ENCODE measurements around the gene RERE. TPM values are rescaled to one million over a fixed set of nuclear protein-coding genes. Genes with fewer than 3 reads are reported as not detected.

The RERE gene
- total RNA-seq, 1 donor from 2014 or later = 19.2 TPM

- FAIRE-seq (no peak), DNase-seq (ENCODE audit: low read depth) (no peak)
- H3K27me3 ChIP-seq (ENCODE audit: control insufficient read depth, insufficient read depth, low read length) = no peaks in the 10 kb centered on the region
- no peaks in the 10 kb centered on the region for H3K36me3 ChIP-seq (ENCODE audit: control insufficient read depth, insufficient read depth, low read length)
- H3K4me3 ChIP-seq (ENCODE audit: low read depth, low read length) = no peak overlapping the region
- TF ChIP-seq CTCF (IDR thresholded peaks at IDR 0.05; ENCODE audit: insufficient read depth, low read length, severe bottlenecking) = no peak
These were observed 157.8 kb downstream of the RERE start for GRCh38 chr1:8659593-8659992.

- H3K4me3 ChIP-seq (ENCODE audit: low read depth, low read length) = no peak overlapping the region
- TF ChIP-seq CTCF (IDR thresholded peaks at IDR 0.05; ENCODE audit: insufficient read depth, low read length, severe bottlenecking) = no peak
- no peaks in the 10 kb centered on the region for H3K36me3 ChIP-seq (ENCODE audit: control insufficient read depth, insufficient read depth, low read length)
- H3K27me3 ChIP-seq (ENCODE audit: control insufficient read depth, insufficient read depth, low read length) = no peaks in the 10 kb centered on the region
- FAIRE-seq (no peak), DNase-seq (ENCODE audit: low read depth) (no peak)
These were observed 163.6 kb downstream of the RERE start for GRCh38 chr1:8653878-8654277.

- no peaks in the 10 kb centered on the region for H3K27me3 ChIP-seq (ENCODE audit: control insufficient read depth, insufficient read depth, low read length)
- no peak for FAIRE-seq
- no peaks in the 10 kb centered on the region for H3K36me3 ChIP-seq (ENCODE audit: control insufficient read depth, insufficient read depth, low read length)
- no peak for DNase-seq (ENCODE audit: low read depth)
- no peak overlapping the region for H3K4me3 ChIP-seq (ENCODE audit: low read depth, low read length)
- TF ChIP-seq CTCF (IDR thresholded peaks at IDR 0.05; ENCODE audit: insufficient read depth, low read length, severe bottlenecking) = no peak
These were observed 164.9 kb downstream of the RERE start for GRCh38 chr1:8652467-8653046.

GRCh38 chr1:8651962-8652361 is 165.5 kb downstream of the RERE start:
- no peaks in the 10 kb centered on the region for H3K36me3 ChIP-seq (ENCODE audit: control insufficient read depth, insufficient read depth, low read length)
- no peak for TF ChIP-seq CTCF (IDR thresholded peaks at IDR 0.05; ENCODE audit: insufficient read depth, low read length, severe bottlenecking)
- H3K4me3 ChIP-seq (ENCODE audit: low read depth, low read length) = no peak overlapping the region
- DNase-seq (ENCODE audit: low read depth) (no peak), FAIRE-seq (no peak)
- H3K27me3 ChIP-seq (ENCODE audit: control insufficient read depth, insufficient read depth, low read length) = no peaks in the 10 kb centered on the region

- H3K27me3 ChIP-seq (ENCODE audit: control insufficient read depth, insufficient read depth, low read length) = no peaks in the 10 kb centered on the region
- no peak for TF ChIP-seq CTCF (IDR thresholded peaks at IDR 0.05; ENCODE audit: insufficient read depth, low read length, severe bottlenecking)
- DNase-seq (ENCODE audit: low read depth) = no peak
- no peak for FAIRE-seq
- no peak overlapping the region for H3K4me3 ChIP-seq (ENCODE audit: low read depth, low read length)
- no peaks in the 10 kb centered on the region for H3K36me3 ChIP-seq (ENCODE audit: control insufficient read depth, insufficient read depth, low read length)
These were observed 166.1 kb downstream of the RERE start for GRCh38 chr1:8651236-8651890.

GRCh38 chr1:8649875-8650274 is 167.6 kb downstream of the RERE start:
- no peak overlapping the region for H3K4me3 ChIP-seq (ENCODE audit: low read depth, low read length)
- FAIRE-seq = no peak
- no peaks in the 10 kb centered on the region for H3K36me3 ChIP-seq (ENCODE audit: control insufficient read depth, insufficient read depth, low read length)
- no peaks in the 10 kb centered on the region for H3K27me3 ChIP-seq (ENCODE audit: control insufficient read depth, insufficient read depth, low read length)
- TF ChIP-seq CTCF (IDR thresholded peaks at IDR 0.05; ENCODE audit: insufficient read depth, low read length, severe bottlenecking) = no peak
- DNase-seq (ENCODE audit: low read depth) = no peak

All from bronchial epithelial cell (primary cell).